ENCODE data around the gene USP2. TPM values are rescaled to one million over a fixed set of nuclear protein-coding genes. Genes with fewer than 3 reads are reported as not detected.

Gene USP2
- total and polyA plus RNA-seq, 2 of the 8 experiments (the other 6 are each of a cell fraction or from before 2014, with no cell fraction given): 2.2 to 6.9 TPM

DNA sequence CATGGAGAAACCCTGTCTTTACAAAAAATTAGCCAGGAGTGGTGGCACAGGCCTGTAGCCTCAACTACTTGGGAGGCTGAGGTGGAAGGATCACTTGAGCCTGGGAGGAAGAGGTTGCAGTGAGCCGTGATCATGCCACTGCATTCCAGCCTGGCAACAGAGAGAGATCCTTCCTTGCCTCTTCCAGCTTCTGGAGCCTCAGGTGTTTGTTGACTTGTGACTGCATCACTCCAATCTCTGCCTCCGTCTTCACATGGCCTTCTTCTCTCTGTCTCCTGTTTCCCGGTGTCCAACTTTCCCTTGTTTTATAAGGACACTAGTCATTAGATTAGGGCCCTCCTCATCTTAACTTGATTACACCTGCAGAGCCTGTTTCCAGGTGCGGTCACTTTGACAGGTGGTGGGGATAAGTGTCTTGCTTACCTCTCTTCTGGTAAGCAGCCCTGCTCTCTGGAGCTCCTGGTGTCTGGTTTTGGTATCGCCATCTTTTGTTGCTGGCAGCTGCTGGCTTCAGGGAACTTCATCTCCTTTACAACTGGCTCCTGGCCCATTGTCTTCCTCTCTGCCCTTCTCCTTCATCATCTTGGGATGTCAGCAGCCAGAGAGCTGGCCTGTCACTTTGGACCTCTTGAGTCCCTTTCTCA is 8.2 kb upstream of the USP2 start:
- H3K79me1 ChIP-seq (ENCODE audit: low read depth, low read length): no peaks in the 10 kb centered on the region
- H2BK20ac ChIP-seq (ENCODE audit: low read length): no peak overlapping the region
- ChIA-PET CTCF (ENCODE audit: partially characterized antibody) (interaction anchor here (0.7 to 26.3 kb wide), 24 partner anchors 9 to 225 kb away, joined by 3 to 463 read pairs (median 4); partner anchors contain the start of genes C1QTNF5, MFRP and USP2), POLR2A (ENCODE audit: partially characterized antibody) (interaction anchor here (1.0 to 1.3 kb wide), 2 partner anchors 9 to 26 kb away, joined by 3 to 4 read pairs; partner anchors contain the start of gene USP2)
- no peak overlapping the region for H3K27ac ChIP-seq (ENCODE audit: low read depth, low read length)
- FAIRE-seq: peak; percentile 86
- WGBS, 2 experiments (ENCODE audit: extremely low coverage in 1 of 2, insufficient coverage in 1 of 2, insufficient read length in 1 of 2, insufficient replicate concordance in 2 of 2, low coverage in 1 of 2, low lambda C conversion rate in 2 of 2, missing lambda C conversion rate in 1 of 2): 55% methylated on average over 5 of the region's 5 CpGs; no CpG with 5 or more reads in 1 of the 2 experiments
- H3K9me3 ChIP-seq (ENCODE audit: insufficient read depth in 2 of 2, low read depth in 1 of 2, low read length in 1 of 2): no peaks in the 10 kb centered on the region
- H2BK12ac ChIP-seq (ENCODE audit: low read depth, low read length): 0 out of 2 replicates have a peak overlapping the region, but pooled peaks have one; percentile 1
- H4K5ac ChIP-seq (ENCODE audit: insufficient read length, low read depth, low read length): no peak overlapping the region
- no peaks in the 10 kb centered on the region for H3K27me3 ChIP-seq (replicated peaks in 1 of 4; ENCODE audit: control insufficient read depth in 3 of 4, extremely low read depth in 1 of 4, insufficient read depth in 3 of 4, low read length in 3 of 4)
- H4K91ac ChIP-seq (replicated peaks; ENCODE audit: insufficient read length, low read length): no peak overlapping the region
- H3K4me3 ChIP-seq (ENCODE audit: extremely low read depth in 1 of 4, insufficient read depth in 2 of 4, low read depth in 3 of 4, low read length in 4 of 4): no peak overlapping the region
- H3K4me2 ChIP-seq (ENCODE audit: insufficient read depth in 1 of 2, low read depth in 2 of 2, low read length in 2 of 2): no peak overlapping the region
- no peak overlapping the region for H2AK5ac ChIP-seq (ENCODE audit: low read depth, low read length)
- no peak overlapping the region for H2BK120ac ChIP-seq (replicated peaks; ENCODE audit: low read depth, low read length)
- no peak overlapping the region for H3K14ac ChIP-seq (ENCODE audit: insufficient read length)
- no peak overlapping the region; a peak in 1 of 7 replicates for H3K9ac ChIP-seq (replicated peaks in 1 of 4; ENCODE audit: extremely low read depth in 1 of 4, low read depth in 3 of 4, low read length in 3 of 4)
- no peaks in the 10 kb centered on the region; a peak in 1 of 7 replicates for H3K4me1 ChIP-seq (replicated peaks in 1 of 4; ENCODE audit: control insufficient read depth in 3 of 4, insufficient read depth in 4 of 4, low read length in 3 of 4)
- no peak overlapping the region for H2BK15ac ChIP-seq (ENCODE audit: low read length)
- no peaks in the 10 kb centered on the region; the same call in 1 of the 2 replicates for H3K23me2 ChIP-seq (ENCODE audit: low read depth, low read length)
- no peak overlapping the region for H3K23ac ChIP-seq (ENCODE audit: insufficient read length)
- H3K56ac ChIP-seq (replicated peaks; ENCODE audit: insufficient read length, low read depth, low read length): no peak overlapping the region
- no peak overlapping the region for H3K4ac ChIP-seq (replicated peaks; ENCODE audit: insufficient read length, low read depth, low read length)
- peak in 1 of 2 experiments; percentile 83 for DNase-seq (ENCODE audit: low read depth in 1 of 2, low spot score in 2 of 2)
- no peak overlapping the region for H4K8ac ChIP-seq (ENCODE audit: extremely low read depth, insufficient read depth, low read length)
- no peak overlapping the region for H3K18ac ChIP-seq (ENCODE audit: extremely low read depth, low read length)
- no peaks in the 10 kb centered on the region for H4K20me1 ChIP-seq (replicated peaks in 1 of 2; ENCODE audit: control insufficient read depth in 1 of 2, insufficient read depth in 2 of 2, low read length in 2 of 2)
- no peak overlapping the region for H2BK5ac ChIP-seq (ENCODE audit: low read depth, low read length)
- H3K36me3 ChIP-seq (ENCODE audit: control insufficient read depth in 2 of 4, insufficient read depth in 4 of 4, low read length in 3 of 4): no peaks in the 10 kb centered on the region
- 0 out of 2 replicates have a peak overlapping the region, but pooled peaks have one; percentile 11 for H2AFZ ChIP-seq (ENCODE audit: low read length)
- H3K79me2 ChIP-seq (ENCODE audit: control insufficient read depth in 1 of 2, insufficient read depth in 2 of 2, low read length in 2 of 2): no peaks in the 10 kb centered on the region
- TF ChIP-seq KDM4A (IDR thresholded peaks at IDR 0.05; ENCODE audit: low read depth, low read length, severe bottlenecking) (no peak), RAD21 (IDR thresholded peaks at IDR 0.05 in 1 of 2, conservative IDR thresholded peaks at IDR 0.05 in 1 of 2; ENCODE audit: low read depth in 2 of 2, low read length in 2 of 2) (peak; percentile 41 to 59), MAX (IDR thresholded peaks at IDR 0.05) (no peak), GTF2F1 (IDR thresholded peaks at IDR 0.05; ENCODE audit: borderline replicate concordance, low read depth, low read length) (no peak), CHD1 (IDR thresholded peaks at IDR 0.05; ENCODE audit: low read depth, low read length) (no peak), SIN3A (conservative IDR thresholded peaks at IDR 0.05 in 1 of 2, IDR thresholded peaks at IDR 0.05 in 1 of 2; ENCODE audit: low read depth in 1 of 2, low read length in 2 of 2) (peak in 1 of 2 experiments; percentile 88; a peak in 2 of 4 replicates), BRCA1 (IDR thresholded peaks at IDR 0.05; ENCODE audit: low read depth, low read length) (no peak), USF2 (IDR thresholded peaks at IDR 0.05; ENCODE audit: low read length) (no peak), NANOG (IDR thresholded peaks at IDR 0.05; ENCODE audit: insufficient read depth, low read depth, low read length, poor library complexity, severe bottlenecking) (no peak), HDAC6 (IDR thresholded peaks at IDR 0.05; ENCODE audit: low read depth, low read length) (no peak)
